H1 (cell line): ENCODE data around the gene C3. TPM values are rescaled to one million over a fixed set of nuclear protein-coding genes. Genes with fewer than 3 reads are reported as not detected.

Experiments
- CTCF ChIA-PET: fragments of 300-600 bp; sonication (Branson Sonifier 250); formaldehyde crosslinking; loops from one replicate; lab custom pipeline; 2021; ENCODE audit not compliant: partially characterized antibody; lab: Charles Lee
- POLR2A ChIA-PET: fragments of 300-600 bp; sonication (Branson Sonifier 250); formaldehyde crosslinking; loops from one replicate; lab custom pipeline; 2021; ENCODE audit warnings: inconsistent platforms; ENCODE audit not compliant: partially characterized antibody; lab: Charles Lee
- DNase-seq, 2 experiments: peaks; one replicate each; pipeline versions ENCODE4 v3.0.0 to v3.0.0-alpha.2; 2010 to 2022; ENCODE audit warnings: low spot score in 2 of 2, low read depth in 1 of 2, mixed read lengths in 1 of 2
- FAIRE-seq: peaks from 2 replicates; lab custom pipeline; 2011; peaks lifted over from hg19 to GRCh38; lab: Jason Lieb, UNC
- H2AFZ ChIP-seq: 2 replicates; pipeline ENCODE4 v1.8.1; 2012; ENCODE audit warnings: low read length, inconsistent platforms
- H2AK5ac ChIP-seq: 2 replicates; pipeline ENCODE4 v1.6.1; 2013; ENCODE audit warnings: low read depth, low read length
- H2BK120ac ChIP-seq: replicated peaks from 2 replicates; pipeline ENCODE3; 2013; ENCODE audit warnings: low read depth, low read length, inconsistent platforms
- H2BK12ac ChIP-seq: 2 replicates; pipeline ENCODE4 v1.6.1; 2013; ENCODE audit warnings: low read depth, low read length
- H2BK15ac ChIP-seq: 2 replicates; pipeline ENCODE4 v1.6.1; 2013; ENCODE audit warnings: low read length
- H2BK20ac ChIP-seq: 2 replicates; pipeline ENCODE4 v1.6.1; 2013; ENCODE audit warnings: low read length
- H2BK5ac ChIP-seq: 2 replicates; pipeline ENCODE4 v1.6.1; 2013; ENCODE audit warnings: low read depth, low read length
- H3K14ac ChIP-seq: 2 replicates; pipeline ENCODE4 v1.6.1; 2013; ENCODE audit warnings: inconsistent platforms; ENCODE audit not compliant: insufficient read length
- H3K18ac ChIP-seq: 2 replicates; pipeline ENCODE4 v1.6.1; 2013; ENCODE audit warnings: low read length; ENCODE audit errors: extremely low read depth
- H3K23ac ChIP-seq: 2 replicates; pipeline ENCODE4 v1.6.1; 2013; ENCODE audit warnings: inconsistent platforms; ENCODE audit not compliant: insufficient read length
- H3K23me2 ChIP-seq: 2 replicates; pipeline ENCODE4 v1.6.1; 2013; ENCODE audit warnings: low read depth, low read length
- H3K27ac ChIP-seq: 2 replicates; pipeline ENCODE4 v1.6.1; 2011; ENCODE audit warnings: low read depth, low read length, inconsistent platforms
- H3K27me3 ChIP-seq, 4 experiments: replicated peaks in 1 of 4; 1 replicate in 1 of 4; 2 replicates in 3 of 4; pipeline versions ENCODE4 v1.6.1 to v1.8.1; 2011 to 2013; ENCODE audit warnings: low read length in 3 of 4, mild to moderate bottlenecking in 3 of 4, inconsistent platforms in 2 of 4, mixed read lengths in 2 of 4, moderate library complexity in 1 of 4; ENCODE audit not compliant: control insufficient read depth in 3 of 4, insufficient read depth in 3 of 4; ENCODE audit errors: extremely low read depth in 1 of 4
- H3K36me3 ChIP-seq, 4 experiments: 2 replicates each; pipeline versions ENCODE4 v1.6.1 to v1.8.1; 2011 to 2013; ENCODE audit warnings: mild to moderate bottlenecking in 4 of 4, low read length in 3 of 4, moderate library complexity in 2 of 4, control low read depth in 1 of 4, inconsistent platforms in 1 of 4; ENCODE audit not compliant: insufficient read depth in 4 of 4, control insufficient read depth in 2 of 4
- H3K4ac ChIP-seq: replicated peaks from 2 replicates; pipeline ENCODE3; 2013; ENCODE audit warnings: low read length, low read depth, mixed read lengths, inconsistent platforms; ENCODE audit not compliant: insufficient read length
- H3K4me1 ChIP-seq, 4 experiments: replicated peaks in 1 of 4; 1 replicate in 1 of 4; 2 replicates in 3 of 4; pipeline versions ENCODE4 v1.6.1 to v1.8.1; 2011 to 2013; ENCODE audit warnings: low read length in 3 of 4, inconsistent platforms in 2 of 4, mixed read lengths in 1 of 4; ENCODE audit not compliant: insufficient read depth in 4 of 4, control insufficient read depth in 3 of 4
- H3K4me2 ChIP-seq, 2 experiments: 2 replicates each; pipeline versions ENCODE4 v1.6.1 to v1.8.1; 2011 to 2013; ENCODE audit warnings: low read depth in 2 of 2, low read length in 2 of 2, control low read depth in 1 of 2, inconsistent platforms in 1 of 2, mild to moderate bottlenecking in 1 of 2; ENCODE audit not compliant: insufficient read depth in 1 of 2
- H3K4me3 ChIP-seq, 4 experiments: fragments of 200-600, 300-600 bp in 1 of 4; sonication (generic), shearing (Covaris generic), sonication (Bioruptor Twin) in 1 of 4; 2 replicates each; pipeline versions ENCODE4 v1.5.1 to v1.8.1; 2011 to 2016; ENCODE audit warnings: low read length in 4 of 4, low read depth in 3 of 4, control low read depth in 2 of 4, inconsistent platforms in 2 of 4, mild to moderate bottlenecking in 2 of 4, mixed read lengths in 1 of 4, moderate library complexity in 1 of 4; ENCODE audit not compliant: insufficient read depth in 2 of 4; ENCODE audit errors: extremely low read depth in 1 of 4
- H3K56ac ChIP-seq: replicated peaks from 2 replicates; pipeline ENCODE3; 2013; ENCODE audit warnings: low read depth, mild to moderate bottlenecking, mixed read lengths, low read length, inconsistent platforms; ENCODE audit not compliant: insufficient read length
- H3K79me1 ChIP-seq: 2 replicates; pipeline ENCODE4 v1.6.1; 2013; ENCODE audit warnings: low read depth, low read length, control low read depth
- H3K79me2 ChIP-seq, 2 experiments: 2 replicates each; pipeline versions ENCODE4 v1.6.1 to v1.8.1; 2012 to 2013; ENCODE audit warnings: low read length in 2 of 2, mild to moderate bottlenecking in 2 of 2, inconsistent platforms in 1 of 2; ENCODE audit not compliant: insufficient read depth in 2 of 2, control insufficient read depth in 1 of 2
- H3K9ac ChIP-seq, 4 experiments: replicated peaks in 1 of 4; 1 replicate in 1 of 4; 2 replicates in 3 of 4; pipeline versions ENCODE4 v1.6.1 to v1.8.1; 2011 to 2013; ENCODE audit warnings: low read depth in 3 of 4, low read length in 3 of 4, control low read depth in 2 of 4, mild to moderate bottlenecking in 2 of 4, moderate library complexity in 2 of 4, inconsistent platforms in 1 of 4; ENCODE audit errors: extremely low read depth in 1 of 4
- H3K9me3 ChIP-seq, 2 experiments: 2 replicates each; pipeline versions ENCODE4 v1.6.1 to v1.8.1; 2012 to 2013; ENCODE audit warnings: mild to moderate bottlenecking in 2 of 2, moderate library complexity in 2 of 2, control low read depth in 1 of 2, inconsistent platforms in 1 of 2, low read depth in 1 of 2, low read length in 1 of 2, mixed read lengths in 1 of 2; ENCODE audit not compliant: insufficient read depth in 2 of 2
- H4K20me1 ChIP-seq, 2 experiments: replicated peaks in 1 of 2; 2 replicates each; pipeline versions ENCODE3 to v1.8.1; 2011 to 2013; ENCODE audit warnings: inconsistent platforms in 2 of 2, low read length in 2 of 2, mild to moderate bottlenecking in 1 of 2; ENCODE audit not compliant: insufficient read depth in 2 of 2, control insufficient read depth in 1 of 2
- H4K5ac ChIP-seq: 2 replicates; pipeline ENCODE4 v1.6.1; 2013; ENCODE audit warnings: low read length, low read depth, mixed read lengths, inconsistent platforms; ENCODE audit not compliant: insufficient read length
- H4K8ac ChIP-seq: 2 replicates; pipeline ENCODE4 v1.8.0; 2013; ENCODE audit warnings: mild to moderate bottlenecking, moderate library complexity, low read length, inconsistent platforms; ENCODE audit not compliant: insufficient read depth; ENCODE audit errors: extremely low read depth
- H4K91ac ChIP-seq: replicated peaks from 2 replicates; pipeline ENCODE3; 2013; ENCODE audit warnings: low read length, mixed read lengths, inconsistent platforms; ENCODE audit not compliant: insufficient read length
- GABPA ChIP-seq: IDR thresholded peaks from 2 replicates; pipeline ENCODE4 v1.6.1; 2011; ENCODE audit warnings: mild to moderate bottlenecking, low read length, moderate library complexity, borderline replicate concordance; ENCODE audit not compliant: insufficient read depth
- HDAC2 ChIP-seq, 2 experiments: fragments of 300-600 bp in 1 of 2; sonication (generic) in 1 of 2; IDR thresholded peaks; 2 replicates each; pipeline ENCODE4 v1.6.1; 2011 to 2012; ENCODE audit warnings: low read depth in 2 of 2, low read length in 2 of 2, mild to moderate bottlenecking in 2 of 2, moderate library complexity in 2 of 2, borderline replicate concordance in 1 of 2, inconsistent platforms in 1 of 2
- SIN3A ChIP-seq, 2 experiments: IDR thresholded peaks in 1 of 2; conservative IDR thresholded peaks in 1 of 2; 2 replicates each; pipeline ENCODE4 v1.6.1; 2011 to 2012; ENCODE audit warnings: low read length in 2 of 2, improper control_type of control experiment in 1 of 2, low read depth in 1 of 2, mild to moderate bottlenecking in 1 of 2
- TAF7 ChIP-seq: optimal IDR thresholded peaks from 2 replicates; pipeline ENCODE3; 2011; ENCODE audit warnings: low read depth, mild to moderate bottlenecking, inconsistent platforms, low read length, moderate library complexity, borderline replicate concordance
- TBP ChIP-seq: IDR thresholded peaks from 2 replicates; pipeline ENCODE4 v1.6.1; 2011; ENCODE audit warnings: low read depth, low read length, improper control_type of control experiment
- WGBS, 2 experiments: shearing (Covaris generic) in 1 of 2; methylation state at CpG; one replicate each; pipeline versions ENCODE4 v1.1.6 to v1.1.7; 2013 to 2015; ENCODE audit warnings: low lambda C conversion rate in 2 of 2, mixed read lengths in 2 of 2, inconsistent platforms in 1 of 2, low coverage in 1 of 2, missing lambda C conversion rate in 1 of 2; ENCODE audit not compliant: insufficient replicate concordance in 2 of 2, insufficient coverage in 1 of 2, insufficient read length in 1 of 2; ENCODE audit errors: extremely low coverage in 1 of 2, missing lambda C conversion rate in 1 of 2; 5-methylcytosine and 5-hydroxymethylcytosine counted together
- polyA plus RNA-seq, 7 experiments: library from polyadenylated mRNA; depleted of rRNA in 3 of 7; stranded (reverse) in 5 of 7; unstranded in 2 of 7; fragments of >200 nt in 5 of 7; fragments of 200-250 nt in 2 of 7; gene quantifications; 1 replicate in 5 of 7; 2 replicates in 1 of 7; 4 replicates in 1 of 7; pipeline versions ENCODE4 v1.2.1 to v1.2.3, GENCODE V29; 2011 to 2013; ENCODE audit warnings: missing spikeins in 2 of 7, mixed read lengths in 2 of 7
- total RNA-seq: library from RNA; stranded (reverse); fragmentation: NEBNext Ultra II Directional; extraction: Animal tissue kit (Norgen Biotek cat#: 25700); gene quantifications from 2 replicates; pipeline ENCODE4 v1.2.1, GENCODE V29; 2021

The C3 gene
- total and polyA plus RNA-seq, 2 of the 8 experiments (the other 6 are each of a cell fraction or from before 2014, with no cell fraction given) = 6.4 to 12.8 TPM

DNA sequence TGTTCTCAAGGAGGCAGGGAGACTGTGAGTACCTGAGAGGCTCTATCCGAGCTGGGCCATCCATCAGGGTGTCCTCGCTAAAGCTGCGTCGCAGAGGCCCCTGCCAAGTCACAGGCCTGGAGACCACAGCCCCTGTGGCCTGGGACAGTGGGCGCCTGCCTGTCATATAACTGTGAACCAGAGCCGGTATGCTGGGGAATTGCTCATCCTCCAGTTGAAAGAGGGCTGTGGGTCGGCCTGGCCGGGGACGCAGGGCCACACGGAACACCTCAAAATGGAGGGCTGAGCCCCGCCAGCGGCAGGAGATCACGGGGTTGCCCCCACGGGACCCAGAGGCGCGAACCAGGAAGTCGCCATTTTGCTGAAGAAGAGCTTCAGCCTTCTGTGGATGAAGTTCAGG, 40.2 kb upstream of the C3 start:
- H3K4me3 ChIP-seq = no peak overlapping the region
- no peak overlapping the region for H2BK120ac ChIP-seq
- H2BK15ac ChIP-seq = no peak overlapping the region
- H3K4me2 ChIP-seq = no peak overlapping the region
- no peak overlapping the region for H4K91ac ChIP-seq
- peaks cover 0 to 10% (median 2%) of the 10 kb centered on the region in 4 experiments; a peak in 2 of 8 replicates for H3K36me3 ChIP-seq
- H2BK5ac ChIP-seq = no peak overlapping the region
- no peak overlapping the region for H3K56ac ChIP-seq
- no peak overlapping the region for H3K23ac ChIP-seq
- no peak overlapping the region for H3K4ac ChIP-seq
- no peak overlapping the region for H2AK5ac ChIP-seq
- H3K18ac ChIP-seq = no peak overlapping the region
- no peak overlapping the region for H4K8ac ChIP-seq
- no peaks in the 10 kb centered on the region for H3K4me1 ChIP-seq
- no peak overlapping the region for H3K14ac ChIP-seq
- ChIA-PET POLR2A (interaction anchor here (0.9 to 2.2 kb wide), 6 partner anchors 8 to 932 kb away, joined by 3 to 5 read pairs (median 4); no protein-coding TSS in a partner anchor), CTCF (interaction anchor here (1.1 to 1.7 kb wide), 2 partner anchors 22 to 24 kb away, joined by 4 to 5 read pairs; partner anchors contain the start of gene GPR108)
- H2BK20ac ChIP-seq = no peak overlapping the region
- no peak overlapping the region for H2AFZ ChIP-seq
- 96% methylated on average over 10 of the region's 17 CpGs; no CpG with 5 or more reads in 1 of the 2 experiments for WGBS, 2 experiments
- no peak overlapping the region for H2BK12ac ChIP-seq
- no peak overlapping the region for H3K9ac ChIP-seq
- H4K5ac ChIP-seq = no peak overlapping the region
- no peak for DNase-seq
- H3K23me2 ChIP-seq = no peaks in the 10 kb centered on the region
- H3K9me3 ChIP-seq = peaks cover 0 to 7% of the 10 kb centered on the region in 2 experiments; a peak in 3 of 4 replicates
- peaks cover 0 to 7% of the 10 kb centered on the region in 2 experiments; a peak in 2 of 4 replicates for H3K79me2 ChIP-seq
- peaks cover 0 to 2% of the 10 kb centered on the region in 2 experiments for H4K20me1 ChIP-seq
- no peak overlapping the region; the same call in 1 of the 2 replicates for H3K27ac ChIP-seq
- no peaks in the 10 kb centered on the region for H3K27me3 ChIP-seq
- 0 out of 2 replicates have a peak, but pooled peaks cover 6% of the 10 kb centered on the region for H3K79me1 ChIP-seq
- FAIRE-seq = no peak
- TF ChIP-seq HDAC2 (IDR thresholded peaks at IDR 0.05; ENCODE audit: borderline replicate concordance in 1 of 2, low read depth in 2 of 2, low read length in 2 of 2) = no peak
- no peak for TF ChIP-seq TBP
- TF ChIP-seq SIN3A (conservative IDR thresholded peaks at IDR 0.05 in 1 of 2, IDR thresholded peaks at IDR 0.05 in 1 of 2; ENCODE audit: low read depth in 1 of 2, low read length in 2 of 2) = no peak
- TF ChIP-seq GABPA = no peak
- no peak for TF ChIP-seq TAF7
